Measurements from ENCODE around the gene CCDC12.

DNA sequence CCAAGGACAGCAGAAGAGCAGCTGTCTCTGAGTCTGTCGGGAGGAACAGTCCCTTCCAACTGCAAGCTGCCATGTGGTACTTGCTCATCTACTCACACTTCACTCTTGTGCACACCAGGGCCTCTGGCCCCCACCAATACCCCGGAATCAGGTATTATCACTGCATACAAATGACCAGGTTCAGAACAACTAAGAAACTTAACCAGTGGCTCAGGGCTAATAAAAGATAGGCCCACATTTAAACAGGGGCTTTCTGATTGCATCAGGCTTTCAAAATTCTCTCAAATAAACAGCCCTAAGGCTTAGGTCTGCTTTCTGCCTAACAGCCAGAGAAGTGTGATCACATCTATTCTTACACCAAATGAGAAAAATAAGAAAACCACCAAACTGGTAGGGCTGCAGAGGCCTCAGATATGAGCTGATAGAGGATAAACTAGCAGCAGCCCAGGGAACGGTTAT lies 20.7 kb downstream of the CCDC12 start:
- no peak for TF ChIP-seq TAF1 (IDR thresholded peaks at IDR 0.05; ENCODE audit: low read depth)
- no peak for TF ChIP-seq FOXM1 (IDR thresholded peaks at IDR 0.05; ENCODE audit: borderline replicate concordance, low read depth)
- TF ChIP-seq EP300 (IDR thresholded peaks at IDR 0.05; ENCODE audit: borderline replicate concordance): no peak
- TF ChIP-seq NFIC (IDR thresholded peaks at IDR 0.05): no peak
- TF ChIP-seq, protein P1, sequence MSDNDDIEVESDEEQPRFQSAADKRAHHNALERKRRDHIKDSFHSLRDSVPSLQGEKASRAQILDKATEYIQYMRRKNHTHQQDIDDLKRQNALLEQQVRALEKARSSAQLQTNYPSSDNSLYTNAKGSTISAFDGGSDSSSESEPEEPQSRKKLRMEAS (IDR thresholded peaks at IDR 0.05): no peak
- no peak for TF ChIP-seq TEAD4 (IDR thresholded peaks at IDR 0.05)
- no peak for TF ChIP-seq CREB1 (IDR thresholded peaks at IDR 0.05; ENCODE audit: low read depth)
- no peak for TF ChIP-seq RAD21 (IDR thresholded peaks at IDR 0.05; ENCODE audit: low read depth)
- TF ChIP-seq, protein P2, sequence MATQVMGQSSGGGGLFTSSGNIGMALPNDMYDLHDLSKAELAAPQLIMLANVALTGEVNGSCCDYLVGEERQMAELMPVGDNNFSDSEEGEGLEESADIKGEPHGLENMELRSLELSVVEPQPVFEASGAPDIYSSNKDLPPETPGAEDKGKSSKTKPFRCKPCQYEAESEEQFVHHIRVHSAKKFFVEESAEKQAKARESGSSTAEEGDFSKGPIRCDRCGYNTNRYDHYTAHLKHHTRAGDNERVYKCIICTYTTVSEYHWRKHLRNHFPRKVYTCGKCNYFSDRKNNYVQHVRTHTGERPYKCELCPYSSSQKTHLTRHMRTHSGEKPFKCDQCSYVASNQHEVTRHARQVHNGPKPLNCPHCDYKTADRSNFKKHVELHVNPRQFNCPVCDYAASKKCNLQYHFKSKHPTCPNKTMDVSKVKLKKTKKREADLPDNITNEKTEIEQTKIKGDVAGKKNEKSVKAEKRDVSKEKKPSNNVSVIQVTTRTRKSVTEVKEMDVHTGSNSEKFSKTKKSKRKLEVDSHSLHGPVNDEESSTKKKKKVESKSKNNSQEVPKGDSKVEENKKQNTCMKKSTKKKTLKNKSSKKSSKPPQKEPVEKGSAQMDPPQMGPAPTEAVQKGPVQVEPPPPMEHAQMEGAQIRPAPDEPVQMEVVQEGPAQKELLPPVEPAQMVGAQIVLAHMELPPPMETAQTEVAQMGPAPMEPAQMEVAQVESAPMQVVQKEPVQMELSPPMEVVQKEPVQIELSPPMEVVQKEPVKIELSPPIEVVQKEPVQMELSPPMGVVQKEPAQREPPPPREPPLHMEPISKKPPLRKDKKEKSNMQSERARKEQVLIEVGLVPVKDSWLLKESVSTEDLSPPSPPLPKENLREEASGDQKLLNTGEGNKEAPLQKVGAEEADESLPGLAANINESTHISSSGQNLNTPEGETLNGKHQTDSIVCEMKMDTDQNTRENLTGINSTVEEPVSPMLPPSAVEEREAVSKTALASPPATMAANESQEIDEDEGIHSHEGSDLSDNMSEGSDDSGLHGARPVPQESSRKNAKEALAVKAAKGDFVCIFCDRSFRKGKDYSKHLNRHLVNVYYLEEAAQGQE (IDR thresholded peaks at IDR 0.05; ENCODE audit: low read depth): no peak
- TF ChIP-seq CEBPB (IDR thresholded peaks at IDR 0.05): no peak
- no peak for TF ChIP-seq ZBTB7A (IDR thresholded peaks at IDR 0.05; ENCODE audit: low read depth)
